ENCODE measurements around the gene CYRIA.
A peak's percentile ranks its signal among the peaks of the same experiment; 100 is the strongest.

The CYRIA gene

DNA sequence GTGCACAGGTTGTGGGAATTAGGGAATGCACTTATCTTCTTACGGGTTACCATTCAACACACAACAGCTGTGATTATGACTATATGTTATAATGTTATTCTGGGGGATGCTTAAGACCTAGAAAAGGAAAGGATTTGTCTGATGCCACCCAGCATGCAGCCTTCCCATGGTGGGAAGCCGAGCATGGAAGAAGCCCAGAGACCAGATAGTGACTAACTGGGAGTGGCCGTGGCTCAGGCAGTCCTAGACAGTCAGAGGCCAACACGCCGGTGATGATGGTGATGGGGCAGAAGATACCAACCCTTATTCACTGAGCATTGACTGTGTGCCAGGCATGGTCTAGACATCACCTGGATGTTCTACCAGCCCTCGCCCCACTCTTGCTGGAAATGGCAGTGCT is 35.9 kb downstream of the CYRIA start:
- DNase-seq (ENCODE audit: low read depth) = no peak

DNA sequence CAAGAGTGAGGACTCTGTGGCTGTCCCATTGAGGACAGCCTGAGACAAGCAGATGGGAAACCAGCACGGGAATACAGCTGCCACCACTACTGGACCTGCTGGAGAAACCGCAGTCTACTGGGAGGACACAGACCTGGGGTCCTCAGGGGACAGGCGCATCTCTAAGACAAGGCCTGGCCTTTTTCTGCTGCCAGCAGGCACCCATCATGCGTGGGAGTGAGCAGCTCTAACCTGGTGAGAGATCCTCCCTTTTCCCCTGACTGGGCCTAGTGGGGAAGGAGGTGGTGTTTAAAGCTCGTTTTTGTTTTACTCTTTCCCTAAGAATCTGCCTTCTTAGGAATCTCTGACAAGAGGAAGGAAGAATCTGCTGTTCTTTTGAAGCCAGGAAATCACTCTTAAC is 36.6 kb downstream of the CYRIA start:
- DNase-seq (ENCODE audit: low read depth) = no peak

DNA sequence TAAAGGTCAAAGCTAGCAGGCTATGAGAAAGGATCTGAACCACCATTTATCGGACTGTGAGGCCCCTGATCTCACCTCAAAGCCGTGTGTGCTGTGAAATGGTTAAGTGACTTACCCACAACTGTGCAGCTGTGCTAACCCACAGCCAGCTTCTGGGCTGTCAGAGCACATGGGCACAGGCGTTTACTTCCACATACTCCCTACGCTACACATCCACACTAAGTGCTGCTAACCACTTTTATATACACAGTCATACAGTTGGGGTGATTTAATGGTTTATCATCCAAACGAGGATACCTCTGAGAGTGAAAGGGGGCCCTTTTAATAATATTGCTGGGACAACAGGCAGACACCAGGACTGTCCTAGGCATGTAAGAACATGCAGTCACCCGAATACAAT is 37.3 kb downstream of the CYRIA start:
- no peak for DNase-seq (ENCODE audit: low read depth)

DNA sequence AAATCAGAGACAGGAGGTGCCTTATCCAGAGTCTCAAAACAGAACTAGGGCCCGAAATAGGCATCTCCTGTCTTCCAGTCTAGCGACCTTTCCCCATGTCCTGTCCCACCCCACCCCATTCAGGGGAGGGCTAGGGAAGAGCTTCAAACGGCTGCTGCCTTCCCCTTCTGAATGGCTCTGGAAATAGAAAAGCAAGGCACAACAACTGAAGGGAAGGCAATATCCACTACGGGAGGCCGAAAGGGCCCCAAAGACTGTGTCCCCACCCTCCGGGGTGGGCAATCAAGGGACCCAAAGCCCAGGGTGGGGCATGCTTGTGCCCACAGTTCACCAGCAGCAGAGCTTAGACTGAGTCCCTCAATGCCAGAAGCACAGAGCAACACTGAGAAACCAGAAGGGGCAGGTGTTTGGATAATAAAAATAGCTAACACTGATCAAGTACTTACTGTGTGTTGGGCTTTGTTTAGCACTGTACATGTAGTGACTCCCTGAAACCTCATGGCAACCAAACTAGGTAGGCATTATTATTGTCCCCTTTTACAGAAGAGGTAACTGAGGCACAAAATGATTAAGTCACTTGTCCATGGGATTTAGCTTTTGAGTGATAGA is 38.5 kb downstream of the CYRIA start:
- DNase-seq (ENCODE audit: low read depth) = no peak

DNA sequence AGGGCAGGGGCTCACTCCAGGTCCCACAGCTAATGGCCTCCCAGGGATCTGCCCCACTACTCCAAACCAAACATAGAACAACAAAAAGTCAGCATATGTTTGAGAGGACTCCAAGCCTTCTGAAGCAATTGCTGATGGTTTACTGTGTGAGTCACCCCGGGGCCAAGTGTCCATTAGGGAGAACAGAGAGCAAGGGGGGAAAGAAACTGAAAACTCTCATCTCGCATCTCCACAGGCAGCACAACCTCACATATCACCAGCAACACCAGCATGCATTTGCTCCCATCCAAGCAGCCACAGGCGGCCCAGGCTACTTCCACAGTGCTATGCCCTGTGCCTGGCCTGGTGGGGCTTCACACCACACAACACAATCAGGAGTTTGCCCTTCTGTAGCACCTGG is 39.1 kb downstream of the CYRIA start:
- DNase-seq (ENCODE audit: low read depth) = no peak

DNA sequence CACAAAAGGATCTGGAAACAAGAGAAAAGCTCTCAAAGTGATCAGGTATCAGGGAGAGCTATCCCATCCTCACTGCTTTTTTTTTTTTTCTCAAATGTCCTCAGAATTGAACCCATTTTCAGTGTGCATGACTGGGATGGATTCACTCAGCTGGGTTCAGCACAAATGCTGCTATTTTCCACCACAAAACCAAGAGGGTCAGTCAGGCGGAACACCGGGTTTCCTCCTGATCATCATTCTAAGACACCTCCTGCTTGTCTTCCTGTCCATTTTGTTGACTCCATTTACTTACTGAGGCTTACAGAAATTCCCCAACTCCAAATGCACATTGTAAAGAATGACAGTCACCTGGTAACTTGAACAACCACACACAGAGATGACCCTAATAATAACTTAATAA is 39.9 kb downstream of the CYRIA start:
- DNase-seq (ENCODE audit: low read depth) = no peak

DNA sequence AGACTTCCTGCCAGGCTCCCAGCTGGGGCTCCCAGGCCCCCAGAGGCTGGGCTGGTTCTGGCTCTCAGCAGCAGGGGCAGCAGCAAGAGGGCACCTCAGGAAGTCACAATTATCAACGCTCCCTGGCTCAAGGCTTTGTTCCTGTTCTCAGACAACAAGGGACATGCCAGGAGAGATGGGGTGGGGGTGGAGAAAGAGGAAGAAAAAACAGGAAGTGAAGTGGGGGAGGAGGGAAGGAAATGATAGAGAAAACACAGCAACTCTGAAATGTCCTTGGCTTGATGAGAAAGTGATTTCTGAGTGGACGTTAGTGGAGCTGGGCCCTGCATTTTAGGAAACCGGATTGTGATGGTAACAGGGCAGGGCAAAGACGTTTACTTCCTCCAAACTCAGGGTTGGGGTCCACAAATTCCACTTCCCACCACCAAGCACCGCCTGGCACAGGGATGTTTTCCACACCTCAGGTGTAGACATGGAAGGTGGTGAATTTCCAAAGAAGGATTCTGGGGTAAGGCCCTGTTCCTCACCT is 40.4 kb downstream of the CYRIA start:
- no peak for DNase-seq (ENCODE audit: low read depth)

DNA sequence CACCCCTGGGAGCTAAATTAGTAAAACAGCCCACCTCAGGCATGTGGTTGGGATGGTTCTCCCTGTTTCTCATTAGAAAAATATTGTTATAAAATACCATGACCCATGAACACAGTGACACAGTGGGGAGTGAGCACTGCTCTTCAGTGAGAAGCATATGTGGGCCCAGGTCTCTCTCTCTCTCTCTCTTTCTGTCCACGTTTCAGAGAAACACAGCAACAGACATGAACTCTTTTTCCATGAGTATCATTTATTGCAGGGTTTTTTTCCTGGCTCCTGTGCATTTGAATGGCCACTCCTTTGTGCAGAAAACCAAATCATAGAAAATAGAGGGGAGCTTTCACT is 41.2 kb downstream of the CYRIA start:
- no peak for DNase-seq (ENCODE audit: low read depth)

DNA sequence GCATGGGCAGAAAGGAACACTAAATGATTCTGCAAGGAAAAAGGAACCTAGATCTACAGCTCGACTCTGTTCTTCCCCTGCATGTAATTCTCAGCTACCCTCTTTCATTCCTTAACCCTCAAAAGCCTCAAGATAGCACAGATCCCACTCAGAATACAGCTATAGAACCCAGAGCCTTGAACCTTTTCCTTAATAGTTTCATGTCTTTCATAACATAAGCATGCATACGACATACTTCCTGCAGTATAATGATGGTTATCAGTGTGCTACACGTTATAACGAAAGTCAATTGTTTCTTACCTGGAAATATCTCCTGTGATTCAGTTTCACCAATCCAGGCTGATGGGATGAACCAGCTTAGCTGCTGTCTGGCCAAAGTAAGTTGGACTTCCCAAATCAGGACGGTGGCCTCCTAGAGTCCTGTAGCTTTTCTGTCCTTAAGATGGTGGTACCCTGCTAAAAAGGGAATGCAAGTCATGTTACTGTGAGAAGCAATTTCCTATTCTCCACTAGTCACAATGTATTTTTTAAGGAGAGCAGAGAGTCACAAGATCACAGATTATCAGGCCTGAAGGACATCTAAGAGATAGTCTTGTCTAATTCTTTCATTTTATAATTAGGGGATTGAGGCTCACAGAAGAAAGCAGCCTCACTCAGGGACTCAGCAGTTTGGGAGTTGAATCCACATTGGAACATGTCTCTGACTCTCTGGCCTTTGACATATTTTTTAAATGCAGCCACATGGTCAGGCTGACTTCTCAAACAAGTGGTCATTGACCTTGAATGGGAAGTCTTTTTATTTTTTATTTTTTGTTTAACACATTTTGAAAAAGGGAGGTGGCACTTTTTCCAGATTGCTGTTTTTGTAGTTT is 41.8 kb downstream of the CYRIA start:
- no peak for DNase-seq (ENCODE audit: low read depth)

DNA sequence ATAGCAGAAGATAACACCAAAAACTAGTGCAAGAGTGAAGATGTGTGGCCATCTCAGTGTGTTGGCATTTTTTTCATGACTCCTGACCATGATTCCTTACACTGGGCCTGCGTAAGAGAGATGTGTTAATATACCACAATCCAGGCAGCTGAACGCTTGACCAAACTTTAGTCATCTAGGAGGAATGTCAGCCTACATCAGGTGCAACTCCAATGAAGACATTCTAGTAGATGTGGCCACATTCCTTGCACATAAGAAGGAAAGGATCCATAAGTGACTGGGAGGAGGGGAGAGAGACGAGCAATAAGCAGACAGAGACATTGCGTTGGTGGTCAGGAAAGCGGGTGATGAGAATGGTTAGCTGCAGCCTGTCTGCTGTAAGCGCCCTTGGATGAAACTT is 42.6 kb downstream of the CYRIA start:
- peak; percentile 43 for DNase-seq (ENCODE audit: low read depth)

DNA sequence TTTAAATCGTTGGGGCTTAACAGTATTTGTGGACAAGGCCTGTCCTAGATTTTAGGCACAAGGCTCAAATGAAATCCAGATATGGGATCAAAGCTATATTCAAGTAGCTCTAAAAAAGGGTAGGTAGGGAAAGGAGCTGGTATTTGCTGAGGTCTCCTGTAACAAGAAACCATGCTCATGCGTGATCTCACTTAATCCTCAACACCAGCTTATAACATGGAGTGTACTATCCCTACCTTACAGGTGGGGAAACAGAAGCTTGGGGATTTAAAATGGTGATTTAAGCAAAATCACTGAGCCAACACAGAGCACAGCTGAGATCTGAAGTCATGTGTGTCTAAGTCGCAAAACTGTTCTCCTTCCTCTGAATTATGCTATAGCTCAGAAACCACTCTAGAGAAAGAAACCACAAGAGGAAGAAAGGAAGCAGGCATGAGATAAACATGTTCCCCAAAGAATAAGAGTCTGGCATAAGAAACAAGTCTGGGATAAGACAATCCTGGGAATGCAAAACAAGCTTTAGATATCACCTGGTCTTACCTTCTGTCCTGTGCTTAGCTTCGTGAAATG is 43.1 kb downstream of the CYRIA start:
- DNase-seq (ENCODE audit: low read depth) = no peak

DNA sequence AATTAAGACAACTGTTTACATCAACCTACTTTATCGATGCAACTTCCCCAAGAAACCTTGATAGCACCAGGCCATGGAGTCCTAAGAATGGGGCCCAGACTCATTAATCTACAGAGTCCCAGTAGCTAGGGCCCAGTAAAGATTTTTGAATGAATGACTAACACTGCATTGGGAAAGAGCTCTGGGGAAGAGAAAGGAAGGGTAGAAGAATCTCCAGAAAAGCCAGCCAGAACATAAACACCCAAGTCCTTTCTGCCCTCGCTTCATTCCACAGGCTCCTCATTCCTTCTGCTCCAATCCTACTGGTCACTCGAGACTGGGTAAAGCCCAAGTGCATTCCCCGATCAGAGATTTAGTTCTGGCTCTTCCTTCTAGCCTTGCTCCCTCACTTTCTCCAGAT is 44.3 kb downstream of the CYRIA start:
- no peak for DNase-seq (ENCODE audit: low read depth)

DNA sequence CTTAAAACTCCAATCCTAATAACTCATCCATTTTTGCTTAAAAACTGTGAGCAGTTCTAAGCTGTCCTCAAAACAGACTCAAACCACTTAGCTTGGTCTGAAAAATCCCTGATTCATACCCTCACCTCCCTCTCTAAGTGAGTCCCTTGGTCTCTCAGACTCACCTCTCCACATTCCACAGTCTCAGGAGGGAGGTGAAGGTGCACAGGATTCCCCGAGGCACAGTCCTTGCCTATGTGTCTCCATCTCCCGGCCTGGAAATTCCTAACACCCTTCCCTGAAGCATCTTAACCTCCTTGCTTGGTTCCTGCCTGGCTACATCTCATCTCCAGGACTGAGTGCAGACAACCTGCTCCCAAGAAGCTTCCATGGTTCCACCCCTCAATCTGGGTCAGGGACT is 45.0 kb downstream of the CYRIA start:
- no peak for DNase-seq (ENCODE audit: low read depth)

DNA sequence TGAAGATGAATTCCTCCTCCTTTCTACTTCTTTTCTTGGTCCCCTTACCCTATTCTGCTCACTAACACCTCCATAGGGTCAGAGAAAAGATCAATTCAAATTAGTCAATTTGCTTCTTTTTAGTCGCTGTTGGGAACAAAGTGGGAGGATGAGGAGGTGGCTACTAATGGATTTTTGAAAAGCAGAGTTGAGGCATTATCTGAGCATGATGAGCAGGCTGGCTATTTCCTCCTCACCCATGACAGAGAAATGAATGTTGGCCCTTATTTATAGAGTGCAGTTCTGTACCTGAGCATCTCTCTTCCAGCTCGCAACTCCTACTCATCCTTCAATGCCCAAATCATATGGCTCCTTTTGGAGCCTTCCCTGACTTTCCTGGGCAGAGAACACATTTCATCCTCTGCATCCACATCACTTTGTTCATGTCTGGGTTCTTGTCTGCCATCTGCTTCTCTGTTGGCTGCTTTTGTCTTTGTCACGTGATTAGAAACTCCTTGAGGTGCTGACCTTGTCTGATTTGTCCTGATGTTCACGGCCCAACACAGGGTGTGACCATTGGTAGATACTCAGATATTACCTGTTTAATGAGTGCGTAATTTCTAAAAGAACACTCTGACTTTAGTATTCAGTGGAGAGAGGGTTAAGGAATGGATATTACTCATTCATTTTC is 45.9 kb downstream of the CYRIA start:
- DNase-seq (ENCODE audit: low read depth) = no peak

DNA sequence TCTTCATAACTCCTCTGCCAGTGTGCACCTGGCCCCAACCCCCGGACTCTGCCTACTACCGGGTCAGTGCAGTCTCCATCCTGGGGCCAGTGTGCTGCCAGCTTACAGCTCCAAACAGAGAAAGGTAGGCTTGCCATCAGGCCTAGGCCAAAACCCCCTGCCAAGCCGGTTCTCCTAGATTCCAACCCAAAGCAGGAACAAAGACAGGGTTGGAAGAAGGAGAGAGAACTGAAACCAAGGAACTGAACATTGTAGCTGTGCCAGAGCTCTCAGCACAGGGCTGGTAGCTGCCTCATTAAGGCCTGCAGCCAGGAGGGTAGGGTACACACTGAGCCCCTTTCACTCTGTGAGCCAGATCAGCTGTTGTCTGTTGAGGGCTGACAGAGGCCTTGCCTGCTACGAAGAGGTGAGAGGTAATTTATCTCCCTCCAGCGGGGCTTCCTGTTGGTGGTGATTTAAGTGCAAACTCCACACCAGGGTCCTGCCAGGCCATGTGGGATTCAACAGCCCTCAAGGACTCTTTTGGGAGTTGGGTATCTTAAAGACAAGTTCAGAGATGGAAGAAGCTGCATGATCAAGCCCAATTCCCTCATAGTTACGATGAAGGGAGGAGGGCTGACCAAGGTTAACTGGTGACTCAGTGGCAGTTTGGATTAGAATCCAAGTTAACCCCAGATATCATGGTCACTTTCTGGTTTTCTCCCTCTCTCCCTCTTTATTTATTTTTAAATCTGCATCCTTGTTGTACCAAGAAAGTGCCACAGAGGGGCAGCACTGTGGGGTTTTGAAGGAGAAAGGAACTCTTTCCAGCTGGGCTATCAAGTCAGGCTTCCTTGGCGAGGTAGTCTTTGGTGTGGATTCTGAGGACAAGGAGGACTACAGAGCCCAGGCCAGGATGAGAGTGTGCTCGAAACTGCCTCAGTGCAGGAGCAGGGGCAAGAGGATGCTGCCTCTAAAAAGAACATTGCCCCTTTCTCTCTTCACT is 48.1 kb downstream of the CYRIA start:
- DNase-seq (ENCODE audit: low read depth) = no peak
